LHCN-M2 (cell line): ENCODE measurements around the gene SH3PXD2A. TPM values are rescaled to one million over a fixed set of nuclear protein-coding genes. Genes with fewer than 3 reads are reported as not detected.
"Not testable (repeated sequence)": the region's sequence is repeated elsewhere in the genome, so short reads cannot be mapped to it uniquely, and the experiment has no call there.

Experiments used
- DNase-seq: peaks from one replicate; pipeline ENCODE4 v3.0.0-alpha.2; 2012; ENCODE audit warnings: low read depth
- total RNA-seq: library from RNA; depleted of rRNA; stranded (reverse); fragments of >200 nt; gene quantifications from 2 replicates; pipeline ENCODE4 v1.2.3, GENCODE V29; 2014

The SH3PXD2A gene
- total RNA-seq, 1 experiment from 2014 or later = 18.4 TPM

DNA sequence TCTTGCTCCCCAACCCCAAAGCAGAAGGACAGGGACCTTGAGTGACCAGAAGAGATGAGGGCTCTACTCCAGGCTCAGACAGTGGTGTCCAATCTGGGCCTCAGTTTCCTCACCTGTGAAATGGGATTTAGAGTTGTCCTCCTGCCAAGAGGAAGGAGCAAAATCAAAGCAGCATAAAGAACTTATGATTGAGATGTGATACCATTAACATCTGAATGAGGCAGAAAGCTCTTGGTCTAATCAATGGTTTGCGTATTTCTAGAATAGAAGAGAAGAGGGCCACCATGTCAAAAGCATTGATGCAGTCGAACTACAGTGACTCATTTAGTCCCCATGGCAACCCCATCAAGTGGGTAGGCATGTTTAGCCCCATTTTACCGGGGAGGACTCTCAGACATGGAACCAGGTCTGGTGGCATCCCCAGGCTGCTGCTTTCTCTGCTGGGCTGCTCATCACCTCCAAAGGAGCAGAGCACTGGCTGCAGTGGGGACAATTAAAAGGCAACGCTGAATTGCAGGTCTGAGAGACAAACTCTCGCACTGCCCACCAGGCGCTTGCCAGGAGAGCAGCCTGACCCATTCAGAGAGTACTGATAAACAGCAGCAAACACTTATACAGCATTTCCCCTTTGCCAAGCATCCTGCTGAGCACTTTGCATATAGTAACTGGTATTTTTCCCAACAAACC, 186.0 kb downstream of the SH3PXD2A start:
- DNase-seq = no peak

DNA sequence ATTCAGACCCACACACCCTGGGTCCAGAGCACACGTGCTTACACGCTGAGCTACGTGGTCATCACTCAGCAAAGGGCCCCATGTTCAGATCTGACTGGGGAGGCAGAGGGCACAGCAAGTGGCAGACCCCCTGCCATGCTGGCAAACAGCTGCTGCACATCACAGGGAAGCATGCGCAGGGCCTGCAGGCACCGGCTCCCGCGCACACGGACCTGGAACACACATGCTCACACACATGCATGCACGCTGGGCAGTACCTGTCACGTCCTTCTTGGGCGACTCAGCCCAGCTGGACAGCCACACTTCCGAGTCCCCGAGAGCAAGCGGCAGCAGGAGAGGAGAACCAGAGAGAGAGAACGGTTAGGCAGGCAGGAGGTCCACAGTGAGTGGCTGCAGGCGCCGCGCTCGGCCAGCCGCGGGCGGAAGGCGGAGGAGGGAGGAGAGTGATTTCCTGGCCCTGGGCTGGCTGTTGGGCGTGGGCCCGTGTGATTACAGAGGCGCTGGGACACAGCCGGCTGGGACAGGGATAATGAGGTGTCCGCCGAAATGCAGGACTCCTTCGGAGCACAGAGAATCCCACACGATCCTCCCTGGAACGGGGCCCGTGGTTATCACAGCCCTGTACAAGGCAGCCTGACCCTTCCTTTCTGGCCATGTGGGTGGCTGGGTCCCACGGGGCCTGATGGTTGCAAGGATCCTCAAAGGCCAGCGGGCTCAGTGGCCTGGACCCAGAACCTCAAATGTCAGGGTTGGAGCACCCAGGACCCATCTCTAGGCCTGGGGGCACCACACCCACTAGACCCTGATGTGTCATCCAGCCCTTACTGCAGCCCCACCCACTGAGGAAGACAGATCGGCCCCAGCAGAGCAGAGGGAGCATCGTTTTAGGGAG, 186.8 kb downstream of the SH3PXD2A start:
- DNase-seq = no peak

- no peak for DNase-seq
Observed at GRCh38 chr10:103667356-103667755, 188.0 kb downstream of the SH3PXD2A start.

- DNase-seq = no peak
Observed at GRCh38 chr10:103666762-103667150, 188.6 kb downstream of the SH3PXD2A start.

DNA sequence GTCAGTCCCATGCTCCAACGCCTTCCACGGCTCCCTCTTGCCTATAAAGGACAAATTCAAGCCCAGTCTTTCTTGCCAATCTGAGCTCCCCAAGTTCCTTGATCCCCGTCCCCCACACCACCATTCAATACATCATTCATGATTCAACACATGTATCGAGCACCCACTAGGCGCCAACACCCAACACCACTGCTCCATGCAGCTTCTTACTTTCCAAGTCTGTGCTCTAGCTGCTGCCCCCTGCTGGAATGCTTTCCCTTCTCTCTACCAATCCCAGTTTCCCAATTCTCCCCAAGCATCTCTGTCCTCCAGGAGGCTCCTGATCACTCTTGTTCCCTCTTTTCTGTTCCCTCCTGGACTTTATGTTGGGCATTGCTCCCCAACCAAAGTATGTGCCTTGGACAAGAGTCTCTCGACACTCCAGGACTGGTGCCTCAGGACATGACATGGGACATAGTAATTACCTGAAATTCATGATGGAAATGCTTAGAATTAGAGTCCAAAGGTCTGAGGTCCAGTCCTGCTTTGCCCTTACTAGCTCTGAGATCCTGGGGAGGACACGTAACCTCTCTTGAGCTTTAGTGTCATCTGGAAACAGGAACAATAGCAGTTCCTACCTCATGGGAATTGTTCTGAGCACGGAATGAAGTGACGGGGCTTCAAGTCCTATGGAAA, 189.2 kb downstream of the SH3PXD2A start:
- peak; percentile 59 for DNase-seq

DNA sequence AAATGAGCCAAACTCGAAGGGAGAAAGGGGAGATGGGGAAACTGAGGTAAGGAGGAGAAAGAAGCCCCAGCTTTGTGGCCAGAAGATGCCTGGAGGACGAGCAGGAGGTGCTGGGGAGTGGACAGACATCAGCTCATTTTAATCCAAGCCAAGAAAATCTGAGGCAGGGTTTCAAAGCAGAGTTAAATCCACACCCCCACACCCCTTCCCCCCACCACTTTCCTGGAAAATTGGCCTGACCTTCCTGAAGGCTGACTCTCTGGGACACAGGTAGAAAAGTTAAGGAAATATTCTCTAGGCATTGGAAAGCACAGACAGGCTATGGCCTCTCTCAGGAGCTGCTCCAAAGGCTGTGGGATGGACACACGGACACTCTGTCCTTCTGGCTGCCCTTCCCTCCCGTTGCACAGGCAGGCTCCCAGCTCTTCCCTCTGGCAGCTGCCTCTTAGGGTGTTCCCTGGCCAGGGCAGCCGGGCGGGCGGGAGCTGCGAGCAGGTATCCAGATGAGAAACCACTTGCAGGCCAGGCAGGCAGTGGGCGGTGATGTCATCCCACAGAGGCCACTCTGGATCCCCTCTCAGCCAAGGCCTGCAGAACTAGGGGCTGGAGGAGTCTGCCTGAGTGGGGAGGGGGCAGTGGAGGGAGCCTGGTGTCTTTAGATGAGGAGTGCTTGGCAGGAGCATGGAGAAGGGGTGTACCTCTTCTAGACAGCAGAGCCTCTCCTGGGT, 190.1 kb downstream of the SH3PXD2A start:
- DNase-seq = no peak

- peak; percentile 79 for DNase-seq
Observed at GRCh38 chr10:103663802-103664201, 191.6 kb downstream of the SH3PXD2A start.

- no peak for DNase-seq
Observed at GRCh38 chr10:103663236-103663635, 192.1 kb downstream of the SH3PXD2A start.

DNA sequence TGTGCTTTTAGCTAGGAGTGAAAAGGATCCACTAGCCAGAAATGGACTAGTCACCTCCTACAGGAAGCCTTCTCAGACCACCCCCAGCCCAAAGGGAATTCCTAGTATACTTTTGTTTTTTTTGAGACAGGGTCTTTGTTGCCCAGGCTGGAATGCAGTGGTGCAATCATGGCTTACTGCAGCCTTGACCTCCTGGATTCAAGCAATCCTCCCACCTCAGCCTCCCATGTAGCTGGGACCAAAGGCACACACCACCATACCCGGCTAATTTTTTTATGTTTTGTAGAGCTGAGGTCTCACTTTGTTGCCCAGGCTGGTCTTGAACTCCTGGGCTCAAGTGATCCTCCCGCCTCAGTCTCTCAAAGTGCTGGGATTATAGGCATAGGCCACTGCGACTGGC, 192.7 kb downstream of the SH3PXD2A start:
- DNase-seq = not testable (repeated sequence)

- DNase-seq = peak; percentile 85
Observed at GRCh38 chr10:103661198-103661950, 194.0 kb downstream of the SH3PXD2A start.

- peak; percentile 67 for DNase-seq
Observed at GRCh38 chr10:103660364-103661197, 194.8 kb downstream of the SH3PXD2A start.

- DNase-seq = peak; percentile 91
Observed at GRCh38 chr10:103659674-103660363, 195.6 kb downstream of the SH3PXD2A start.

GRCh38 chr10:103658049-103658577, 197.3 kb downstream of the SH3PXD2A start:
- DNase-seq = no peak

DNA sequence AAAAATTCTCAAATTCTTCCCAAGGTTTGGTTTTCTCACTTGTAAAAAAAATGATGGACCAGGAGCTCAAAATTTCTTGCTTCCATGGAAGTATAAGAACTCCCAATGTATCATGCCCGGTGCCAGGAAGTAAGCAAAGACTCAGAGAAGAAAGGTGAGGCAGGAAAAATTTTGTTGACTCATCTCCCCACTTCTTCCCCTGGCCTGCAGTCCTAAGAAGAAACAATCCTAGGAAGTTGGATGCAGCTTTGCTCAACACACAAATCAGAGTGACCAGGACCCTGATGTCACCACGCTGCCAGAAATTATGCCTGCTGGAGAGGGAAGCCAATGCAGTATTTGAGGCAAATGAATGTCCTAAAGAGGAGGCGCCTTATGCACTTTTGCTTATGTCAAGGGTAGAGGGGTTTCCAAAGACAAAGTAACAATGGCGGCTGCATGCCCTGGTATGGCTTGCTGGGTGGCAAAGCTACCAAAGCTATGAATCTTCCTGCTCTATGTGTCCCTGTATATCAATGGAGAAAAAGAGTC, 198.2 kb downstream of the SH3PXD2A start:
- no peak for DNase-seq

DNA sequence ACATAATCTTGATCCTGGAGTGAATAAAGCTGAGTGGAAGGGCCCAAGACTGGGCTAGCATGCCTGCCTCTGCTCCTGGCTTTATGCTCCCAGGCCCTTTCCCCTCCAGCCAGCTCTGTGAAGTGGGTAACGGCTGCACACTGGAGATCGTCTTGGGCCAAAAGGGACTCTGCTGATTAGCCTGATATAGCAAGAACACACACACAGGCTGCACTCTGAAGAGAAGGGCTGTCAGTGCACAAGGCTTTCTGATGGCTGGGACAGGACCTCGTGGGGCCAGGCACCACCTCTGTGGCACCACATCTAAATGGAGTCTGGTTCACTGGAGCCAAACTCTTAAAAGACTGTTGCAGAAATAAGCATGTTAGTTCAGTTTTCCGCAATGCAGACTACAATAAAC, 200.5 kb downstream of the SH3PXD2A start:
- DNase-seq = no peak

- no peak for DNase-seq
Observed at GRCh38 chr10:103653581-103654037, 201.8 kb downstream of the SH3PXD2A start.

- no peak for DNase-seq
Observed at GRCh38 chr10:103652599-103653281, 202.6 kb downstream of the SH3PXD2A start.
